Thymus (tissue), 11 donors: ENCODE data around the gene CMAS. TPM values are rescaled to one million over a fixed set of nuclear protein-coding genes. Genes with fewer than 3 reads are reported as not detected.
"Not testable (repeated sequence)": the region's sequence is repeated elsewhere in the genome, so short reads cannot be mapped to it uniquely, and the experiment has no call there.

Experiments
- DNase-seq, 9 donors: peaks; one replicate each; pipeline ENCODE4 v3.0.0-alpha.2; 2013; ENCODE audit warnings: low spot score in 9 of 9, low read depth in 6 of 9, missing footprints in 1 of 9
- H3K27ac ChIP-seq, 2 donors: one replicate each; pipeline ENCODE4 v1.5.1; 2013; ENCODE audit warnings: control low read depth in 1 of 2, low read depth in 1 of 2, low read length in 1 of 2, mild to moderate bottlenecking in 1 of 2, moderate library complexity in 1 of 2
- H3K27me3 ChIP-seq, 2 donors: one replicate each; pipeline ENCODE4 v1.5.1; 2013; ENCODE audit warnings: low read length in 1 of 2; ENCODE audit not compliant: control insufficient read depth in 2 of 2, insufficient read depth in 1 of 2
- H3K36me3 ChIP-seq, 2 donors: one replicate each; pipeline ENCODE4 v1.5.1; 2013; ENCODE audit warnings: low read length in 1 of 2, mild to moderate bottlenecking in 1 of 2, moderate library complexity in 1 of 2; ENCODE audit not compliant: control insufficient read depth in 2 of 2, insufficient read depth in 2 of 2
- H3K4me1 ChIP-seq, 2 donors: one replicate each; pipeline ENCODE4 v1.5.1; 2013; ENCODE audit warnings: low read length in 2 of 2; ENCODE audit not compliant: control insufficient read depth in 2 of 2, insufficient read depth in 2 of 2
- H3K4me3 ChIP-seq, 2 donors: one replicate each; pipeline ENCODE4 v1.5.1; 2013; ENCODE audit warnings: low read length in 2 of 2, control low read depth in 1 of 2, mild to moderate bottlenecking in 1 of 2
- H3K9me3 ChIP-seq, 2 donors: one replicate each; pipeline ENCODE4 v1.5.1; 2013; ENCODE audit warnings: low read length in 1 of 2, mild to moderate bottlenecking in 1 of 2; ENCODE audit not compliant: control insufficient read depth in 2 of 2, insufficient read depth in 1 of 2
- WGBS: extraction: QIAGEN DNeasy Blood & Tissue Kit; methylation state at CpG from one replicate; pipeline ENCODE4 v1.1.7; 2013; 5-methylcytosine and 5-hydroxymethylcytosine counted together
- polyA plus RNA-seq: library from polyadenylated mRNA; stranded (reverse); fragments of 200-250 nt; gene quantifications from one replicate; pipeline ENCODE4 v1.2.3, GENCODE V29; 2013
- total RNA-seq: library from RNA; stranded (reverse); fragments of 120-200 nt; gene quantifications from one replicate; pipeline ENCODE4 v1.2.4, GENCODE V29; 2013
- donor health status: healthy.

Gene CMAS
- total and polyA plus RNA-seq, 2 donors: 24.8 to 44.7 TPM

DNA sequence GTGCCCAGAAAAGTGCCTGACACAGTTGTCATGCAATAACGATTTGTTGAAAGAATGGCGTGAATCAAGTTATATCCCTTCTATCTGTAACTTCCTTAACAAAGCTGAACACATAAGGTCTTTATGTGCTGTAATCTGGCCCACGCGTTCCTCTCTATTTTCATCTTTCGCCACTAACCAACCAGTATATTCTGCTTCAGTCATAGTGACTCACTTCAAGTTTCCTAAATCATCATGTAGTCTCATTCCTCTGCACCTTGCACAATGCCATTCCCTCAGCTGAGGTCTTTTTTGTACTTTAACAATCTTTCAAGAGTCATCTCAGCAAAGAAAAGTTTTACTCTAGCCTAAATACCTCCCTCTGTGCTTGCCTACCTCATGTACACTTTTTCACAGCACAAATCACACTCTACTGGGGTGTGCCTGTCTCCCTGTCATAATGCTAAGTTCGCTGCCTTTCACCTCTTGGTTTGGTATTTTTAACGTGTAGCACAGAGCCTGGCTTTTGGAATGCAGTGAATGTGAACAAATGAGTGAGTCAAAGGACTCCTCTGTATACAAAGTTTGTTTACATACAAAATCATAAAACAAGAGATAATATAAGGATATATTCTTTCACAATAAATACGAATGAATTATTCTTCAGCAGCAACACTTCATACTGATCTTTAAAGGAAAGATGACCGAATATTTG is 2.9 kb upstream of the CMAS start:
- peaks cover 3 to 4% of the 10 kb centered on the region in 2 donors for H3K4me1 ChIP-seq
- no peaks in the 10 kb centered on the region for H3K9me3 ChIP-seq
- no peaks in the 10 kb centered on the region for H3K36me3 ChIP-seq
- no peak overlapping the region for H3K27ac ChIP-seq
- H3K4me3 ChIP-seq: no peak overlapping the region
- WGBS: 95% methylated on average over 9 of the region's 9 CpGs
- DNase-seq: no peak
- no peaks in the 10 kb centered on the region for H3K27me3 ChIP-seq

DNA sequence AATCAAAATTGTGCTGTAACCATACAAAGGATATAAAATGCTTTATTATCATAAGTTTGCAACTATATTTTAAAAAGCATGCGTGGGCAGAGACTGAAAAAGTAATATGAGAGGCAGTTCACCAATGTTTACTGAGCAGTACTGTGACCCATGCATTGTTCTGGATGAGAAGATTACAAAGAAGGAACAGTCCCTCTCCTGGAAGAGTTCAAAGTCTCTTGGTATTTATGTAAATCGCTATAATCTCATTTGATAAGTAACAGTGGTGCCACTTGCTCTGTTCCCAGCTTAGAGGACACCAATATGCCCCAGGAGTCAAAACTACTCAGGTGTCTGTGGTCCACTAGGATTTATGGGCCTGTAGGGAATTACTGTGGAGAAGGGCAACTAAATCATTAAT is 2.1 kb upstream of the CMAS start:
- Histone ChIP-seq H3K4me1 (peaks cover 3 to 4% of the 10 kb centered on the region in 2 donors), H3K27me3 (no peaks in the 10 kb centered on the region), H3K27ac (no peak overlapping the region), H3K9me3 (no peaks in the 10 kb centered on the region), H3K36me3 (peaks cover 0 to 2% of the 10 kb centered on the region in 2 donors), H3K4me3 (no peak overlapping the region)
- WGBS: 87% methylated on average over 2 of the region's 2 CpGs
- no peak for DNase-seq

DNA sequence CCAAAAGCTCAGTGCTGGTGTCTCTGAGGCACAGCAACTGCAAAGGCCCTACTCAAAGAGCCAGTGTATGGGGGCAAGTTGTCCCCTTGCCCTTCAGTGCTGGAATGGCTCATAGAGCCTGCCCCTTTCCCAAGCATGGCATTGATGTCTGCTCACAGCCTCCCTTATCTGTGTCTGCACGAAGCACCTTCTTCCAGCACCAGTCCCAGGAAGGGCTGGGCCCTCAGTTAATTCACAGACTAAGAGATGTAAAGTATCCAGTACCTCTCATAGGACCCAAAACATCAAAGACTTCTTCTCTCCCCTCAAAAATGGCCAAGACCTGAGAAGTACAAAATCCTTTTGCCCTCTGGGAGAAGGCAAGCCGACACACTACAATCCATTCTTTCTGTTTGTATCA is 1.6 kb upstream of the CMAS start:
- 45% methylated on average over 2 of the region's 2 CpGs for WGBS
- H3K27me3 ChIP-seq: no peaks in the 10 kb centered on the region
- H3K36me3 ChIP-seq: peaks cover 0 to 3% of the 10 kb centered on the region in 2 donors
- H3K9me3 ChIP-seq: no peaks in the 10 kb centered on the region
- no peak overlapping the region for H3K4me3 ChIP-seq
- no peak overlapping the region for H3K27ac ChIP-seq
- H3K4me1 ChIP-seq: peaks cover 3 to 4% of the 10 kb centered on the region in 2 donors
- no peak for DNase-seq

DNA sequence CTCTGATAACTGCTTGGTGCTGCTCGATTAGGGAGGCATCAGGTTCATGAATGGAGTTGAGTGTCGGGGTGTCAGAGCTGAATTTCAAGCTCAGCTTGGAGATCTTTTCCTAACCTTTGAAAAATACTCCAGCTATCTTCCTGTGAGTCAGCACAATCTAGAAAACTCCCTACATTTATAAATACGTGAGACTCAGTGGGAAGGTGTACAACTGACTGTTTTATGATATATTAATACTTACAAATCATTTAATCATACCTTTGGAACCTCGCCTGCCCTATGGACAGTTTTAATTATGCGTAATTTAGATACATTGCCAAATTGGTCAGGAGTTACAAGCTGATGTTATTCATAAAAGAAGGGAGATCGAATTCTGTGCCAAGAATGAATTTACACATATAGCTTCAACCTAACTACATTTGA is 961 bp downstream of the CMAS start:
- H3K4me3 ChIP-seq: peak overlapping the region; percentile 92
- peaks cover 0 to 3% of the 10 kb centered on the region in 2 donors for H3K36me3 ChIP-seq
- WGBS: 42% methylated on average over 6 of the region's 6 CpGs
- H3K27me3 ChIP-seq: no peaks in the 10 kb centered on the region
- peak overlapping the region; percentile 85 to 87 for H3K27ac ChIP-seq
- DNase-seq: no peak
- H3K9me3 ChIP-seq: no peaks in the 10 kb centered on the region
- peaks cover 3 to 4% of the 10 kb centered on the region in 2 donors for H3K4me1 ChIP-seq

DNA sequence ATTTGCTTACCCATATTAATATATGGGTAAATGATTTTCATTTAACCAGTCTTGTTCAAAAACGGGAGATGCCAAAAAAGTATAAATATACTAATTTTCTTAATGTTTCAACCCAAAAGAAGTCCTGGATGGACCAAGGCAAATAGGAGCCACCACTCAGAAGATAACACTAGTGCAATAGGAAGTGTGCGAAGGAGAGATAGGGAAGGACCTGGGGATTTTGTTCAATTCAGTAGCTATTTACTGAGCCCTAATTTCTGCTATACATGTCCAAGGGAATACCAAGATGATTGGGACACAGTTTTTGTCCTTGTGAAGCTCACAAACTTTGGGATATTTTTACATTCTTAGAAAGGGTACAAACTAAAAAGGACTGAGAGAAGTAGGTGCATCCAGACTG is 1.5 kb downstream of the CMAS start:
- Histone ChIP-seq H3K27me3 (no peaks in the 10 kb centered on the region), H3K36me3 (peaks cover 0 to 3% of the 10 kb centered on the region in 2 donors), H3K4me3 (no peak overlapping the region), H3K9me3 (no peaks in the 10 kb centered on the region), H3K27ac (no peak overlapping the region), H3K4me1 (peaks cover 3 to 4% of the 10 kb centered on the region in 2 donors)
- WGBS: 84% methylated on average over 2 of the region's 2 CpGs
- no peak for DNase-seq

DNA sequence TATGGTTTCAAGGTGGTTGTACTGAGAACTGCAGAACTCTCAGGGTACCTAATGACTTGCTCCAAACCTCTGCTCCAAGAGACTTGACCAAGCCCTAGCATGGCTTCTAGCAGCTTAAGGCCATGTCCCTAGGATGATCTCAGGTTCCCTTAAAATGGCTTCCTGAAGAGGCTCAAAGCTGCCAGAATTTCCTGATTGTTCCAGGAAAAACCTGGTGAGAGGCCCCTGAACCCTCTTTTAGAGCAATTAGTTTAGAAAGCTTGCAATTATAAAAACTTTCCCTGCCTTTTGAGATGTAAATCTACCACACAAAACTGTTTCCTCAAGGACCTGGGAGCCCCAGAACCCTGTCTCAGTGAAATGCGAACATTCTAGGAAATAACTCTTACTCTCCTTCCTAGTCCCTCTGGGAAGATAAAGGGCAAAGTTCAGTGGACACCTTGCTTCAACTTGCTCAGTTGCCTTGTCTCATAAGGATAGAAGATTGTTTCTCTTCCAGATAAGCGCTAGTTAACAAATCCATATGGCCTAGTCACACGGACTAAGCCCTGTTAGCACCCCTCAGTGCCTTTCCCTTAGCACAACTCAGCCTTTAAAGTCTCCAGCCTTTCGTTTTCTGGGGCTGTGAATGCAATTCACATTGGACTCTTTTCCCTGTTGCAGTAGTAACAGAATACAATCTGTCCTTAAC is 2.5 kb downstream of the CMAS start:
- no peak overlapping the region for H3K27ac ChIP-seq
- peaks cover 0 to 3% of the 10 kb centered on the region in 2 donors for H3K36me3 ChIP-seq
- no peaks in the 10 kb centered on the region for H3K27me3 ChIP-seq
- 95% methylated on average over 4 of the region's 4 CpGs for WGBS
- H3K4me3 ChIP-seq: no peak overlapping the region
- H3K9me3 ChIP-seq: no peaks in the 10 kb centered on the region
- peaks cover 3 to 4% of the 10 kb centered on the region in 2 donors for H3K4me1 ChIP-seq
- no peak for DNase-seq

DNA sequence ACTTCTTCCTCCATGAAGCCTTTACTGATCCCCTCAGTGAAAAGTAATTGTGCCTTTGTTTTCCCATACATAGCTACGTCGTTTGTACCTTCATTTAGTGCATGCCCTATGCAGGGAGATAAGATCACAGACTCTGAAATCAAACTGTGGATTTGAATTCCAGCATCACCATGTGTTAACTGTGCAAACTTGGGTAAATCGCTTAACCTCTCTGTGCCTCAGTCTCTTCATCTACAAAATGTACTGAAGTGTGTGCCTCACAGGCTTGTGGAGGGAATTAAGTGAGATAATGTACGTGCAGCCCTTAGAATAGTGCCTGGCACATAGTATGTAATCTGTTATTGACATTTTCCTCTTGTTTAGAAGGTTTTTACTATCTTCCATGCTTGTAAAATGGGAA is 4.1 kb downstream of the CMAS start:
- Histone ChIP-seq H3K9me3 (no peaks in the 10 kb centered on the region), H3K4me3 (no peak overlapping the region), H3K4me1 (peaks cover 3 to 4% of the 10 kb centered on the region in 2 donors), H3K36me3 (peaks cover 0 to 3% of the 10 kb centered on the region in 2 donors), H3K27me3 (no peaks in the 10 kb centered on the region), H3K27ac (no peak overlapping the region)
- 96% methylated on average over 4 of the region's 4 CpGs for WGBS
- no peak for DNase-seq

DNA sequence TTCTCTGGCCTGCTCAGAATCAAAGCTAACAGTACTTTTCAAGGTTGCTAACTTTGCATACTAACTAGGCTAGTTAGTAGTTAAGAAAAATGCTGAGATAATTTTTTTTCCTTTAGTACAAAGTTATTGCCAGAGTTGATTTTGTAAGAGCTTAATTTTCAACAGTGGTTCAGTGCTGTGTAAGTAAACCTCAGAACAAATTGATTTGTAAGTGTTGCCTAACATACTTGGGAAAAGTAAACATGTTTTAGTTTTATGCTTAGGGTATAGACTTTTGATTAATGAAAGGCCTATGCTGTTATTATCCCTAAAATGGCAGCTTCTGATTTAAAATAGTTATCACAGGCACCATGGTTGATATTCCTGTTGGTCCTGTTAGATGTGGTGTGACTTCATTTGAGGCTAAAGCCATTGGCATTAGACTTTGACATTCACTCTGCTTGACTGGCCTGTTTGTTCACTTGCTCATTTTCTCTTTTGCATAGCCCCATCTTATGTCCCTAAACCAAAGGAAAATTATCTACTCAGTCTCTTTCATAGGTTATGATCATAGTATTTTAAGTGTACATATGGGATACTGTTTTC is 5.2 kb downstream of the CMAS start:
- Histone ChIP-seq H3K36me3 (peaks cover 0 to 5% of the 10 kb centered on the region in 2 donors), H3K27ac (no peak overlapping the region), H3K27me3 (no peaks in the 10 kb centered on the region), H3K4me1 (peaks cover 3 to 4% of the 10 kb centered on the region in 2 donors), H3K4me3 (no peak overlapping the region), H3K9me3 (no peaks in the 10 kb centered on the region)
- no peak for DNase-seq

DNA sequence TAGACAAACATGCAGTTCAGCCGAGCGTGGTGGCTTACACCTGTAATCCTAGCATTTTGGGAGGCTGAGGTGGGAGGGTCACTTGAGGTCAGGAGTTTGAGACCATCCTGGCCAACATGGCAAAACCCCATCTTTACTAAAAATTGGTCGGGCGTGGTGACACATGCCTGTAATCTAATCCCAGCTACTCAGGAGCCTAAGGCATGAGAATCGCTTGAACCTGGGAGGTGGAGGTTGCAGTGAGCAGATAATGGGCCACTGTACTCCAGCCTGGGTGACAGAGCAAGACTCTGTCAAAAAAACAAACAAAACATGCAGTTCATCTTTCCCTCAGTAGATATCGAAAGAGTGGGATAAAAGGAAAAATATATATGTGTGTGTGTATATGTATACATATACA is 7.0 kb downstream of the CMAS start:
- not testable (repeated sequence) for H3K27ac ChIP-seq, H3K4me1 ChIP-seq, H3K27me3 ChIP-seq, H3K4me3 ChIP-seq, DNase-seq, H3K9me3 ChIP-seq
- 96% methylated on average over 6 of the region's 6 CpGs for WGBS
- peaks cover 0 to 14% of the 10 kb centered on the region in 2 donors for H3K36me3 ChIP-seq
